T-helper 2 cell treated with Interferon-gamma antibody and Interleukin-4, amounts not matched to agents 100 ng/mL and 5 ng/mL, for 36 hours (primary cell): ENCODE measurements around the gene SPEF2. TPM values are rescaled to one million over a fixed set of nuclear protein-coding genes. Genes with fewer than 3 reads are reported as not detected.

ENCODE experiments used
- intact Hi-C: fragments of 100-400 bp; cut with micrococcal nuclease; formaldehyde crosslinking; loops from one replicate; pipeline ENCODE4 v1.15.1; 2023
- total RNA-seq: library from RNA; stranded (reverse); gene quantifications from 2 replicates; pipeline ENCODE4 v1.2.3, GENCODE V29; 2022

SPEF2 gene, protein sequence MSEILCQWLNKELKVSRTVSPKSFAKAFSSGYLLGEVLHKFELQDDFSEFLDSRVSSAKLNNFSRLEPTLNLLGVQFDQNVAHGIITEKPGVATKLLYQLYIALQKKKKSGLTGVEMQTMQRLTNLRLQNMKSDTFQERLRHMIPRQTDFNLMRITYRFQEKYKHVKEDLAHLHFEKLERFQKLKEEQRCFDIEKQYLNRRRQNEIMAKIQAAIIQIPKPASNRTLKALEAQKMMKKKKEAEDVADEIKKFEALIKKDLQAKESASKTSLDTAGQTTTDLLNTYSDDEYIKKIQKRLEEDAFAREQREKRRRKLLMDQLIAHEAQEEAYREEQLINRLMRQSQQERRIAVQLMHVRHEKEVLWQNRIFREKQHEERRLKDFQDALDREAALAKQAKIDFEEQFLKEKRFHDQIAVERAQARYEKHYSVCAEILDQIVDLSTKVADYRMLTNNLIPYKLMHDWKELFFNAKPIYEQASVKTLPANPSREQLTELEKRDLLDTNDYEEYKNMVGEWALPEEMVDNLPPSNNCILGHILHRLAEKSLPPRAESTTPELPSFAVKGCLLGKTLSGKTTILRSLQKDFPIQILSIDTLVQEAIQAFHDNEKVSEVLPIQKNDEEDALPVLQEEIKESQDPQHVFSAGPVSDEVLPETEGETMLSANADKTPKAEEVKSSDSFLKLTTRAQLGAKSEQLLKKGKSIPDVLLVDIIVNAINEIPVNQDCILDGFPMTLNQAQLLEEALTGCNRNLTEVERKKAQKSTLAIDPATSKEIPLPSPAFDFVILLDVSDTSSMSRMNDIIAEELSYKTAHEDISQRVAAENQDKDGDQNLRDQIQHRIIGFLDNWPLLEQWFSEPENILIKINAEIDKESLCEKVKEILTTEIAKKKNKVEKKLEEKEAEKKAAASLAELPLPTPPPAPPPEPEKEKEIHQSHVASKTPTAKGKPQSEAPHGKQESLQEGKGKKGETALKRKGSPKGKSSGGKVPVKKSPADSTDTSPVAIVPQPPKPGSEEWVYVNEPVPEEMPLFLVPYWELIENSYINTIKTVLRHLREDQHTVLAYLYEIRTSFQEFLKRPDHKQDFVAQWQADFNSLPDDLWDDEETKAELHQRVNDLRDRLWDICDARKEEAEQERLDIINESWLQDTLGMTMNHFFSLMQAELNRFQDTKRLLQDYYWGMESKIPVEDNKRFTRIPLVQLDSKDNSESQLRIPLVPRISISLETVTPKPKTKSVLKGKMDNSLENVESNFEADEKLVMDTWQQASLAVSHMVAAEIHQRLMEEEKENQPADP (N-terminal part only)
- 4.8 and 6.3 TPM in 2 replicates for total RNA-seq

DNA sequence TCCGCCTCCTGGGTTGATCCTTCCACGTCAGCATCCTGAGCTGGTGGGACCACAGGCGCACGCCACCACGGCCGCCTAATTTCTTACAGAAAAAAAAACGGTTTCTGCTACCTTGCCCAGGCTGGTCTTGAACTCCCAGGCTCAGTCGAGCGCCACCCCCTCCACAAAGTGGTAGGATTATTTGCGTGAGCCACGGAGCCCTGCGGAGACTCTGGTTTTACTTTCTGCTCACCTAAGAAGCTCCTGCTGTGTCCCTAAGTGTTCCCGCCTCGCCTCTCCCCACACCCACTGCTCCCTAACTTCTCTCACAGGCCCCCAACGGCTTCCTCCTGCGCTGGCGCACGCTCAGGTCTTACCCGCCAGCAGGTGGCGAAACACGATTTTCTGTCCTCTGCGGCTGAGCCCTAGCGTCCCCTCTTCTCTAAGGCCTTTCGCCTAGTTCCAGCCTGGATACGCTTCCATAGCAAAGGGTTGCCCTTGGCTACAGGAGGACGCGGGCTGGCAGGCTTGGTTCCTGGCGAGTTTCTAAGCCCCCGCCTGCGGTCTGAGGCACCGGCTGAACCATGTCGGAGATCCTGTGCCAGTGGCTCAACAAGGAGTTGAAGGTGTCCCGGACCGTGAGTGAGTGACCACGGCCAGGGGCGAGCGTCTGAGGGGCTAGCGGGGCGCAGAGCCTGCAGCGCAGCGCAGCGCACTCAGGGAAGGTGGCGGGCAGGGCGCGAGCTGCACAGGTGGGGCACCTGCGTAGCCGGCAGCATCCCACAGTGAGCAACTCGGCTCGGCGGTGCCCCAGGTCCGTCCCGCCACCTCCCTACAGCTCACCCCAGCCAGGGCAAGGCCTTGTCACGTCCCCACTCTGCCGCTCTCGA lies at the start of gene SPEF2:
Gene SPEF2 (plus strand): TSS at position 429 of the 869 bp plus-strand sequence. CDS start 135 bp downstream, at position 564.
- intact Hi-C loops = loop anchor here (1.0 to 5.0 kb wide), 6 partner anchors 35 to 309 kb away; partner anchors contain the start of gene IL7R

DNA sequence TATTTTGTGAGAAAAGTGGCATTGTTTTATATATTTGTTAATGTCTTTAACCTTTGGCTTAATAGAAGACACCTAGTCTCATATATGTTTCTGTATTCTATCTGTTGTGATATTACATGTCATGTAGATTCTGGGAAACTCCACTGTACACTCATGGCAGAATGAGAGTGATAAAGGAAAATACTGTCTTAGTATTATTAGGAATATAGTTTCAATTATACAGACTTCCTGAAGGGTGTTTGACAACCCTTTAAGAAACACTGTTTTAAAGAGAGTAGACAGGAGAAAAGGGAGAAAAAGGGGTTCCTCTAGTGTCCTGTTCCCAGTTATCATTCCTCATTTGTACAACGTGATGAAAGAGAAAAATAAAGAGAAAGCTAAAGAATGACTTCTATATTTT lies 42.1 kb upstream of the SPEF2 start:
- intact Hi-C loops = no loop called here

DNA sequence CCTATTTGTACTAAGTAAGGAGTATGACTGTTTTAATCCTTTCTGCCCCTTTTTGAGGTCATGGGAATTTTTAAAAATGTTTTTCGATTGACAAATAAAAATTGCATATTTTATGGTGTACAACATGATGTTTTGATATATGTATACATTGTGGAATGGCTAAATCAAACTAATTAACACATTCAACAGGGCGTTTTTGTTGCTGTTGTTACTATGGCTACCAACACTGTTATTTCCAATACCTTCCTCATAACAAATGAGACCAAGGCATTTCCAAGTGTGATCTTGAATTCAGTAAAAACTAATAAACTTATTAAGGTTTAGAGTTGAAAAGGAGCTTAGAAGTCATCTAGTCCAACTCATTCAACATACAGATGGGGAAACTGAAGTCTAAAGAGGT lies 30.2 kb upstream of the SPEF2 start:
- intact Hi-C loops = no loop called here

DNA sequence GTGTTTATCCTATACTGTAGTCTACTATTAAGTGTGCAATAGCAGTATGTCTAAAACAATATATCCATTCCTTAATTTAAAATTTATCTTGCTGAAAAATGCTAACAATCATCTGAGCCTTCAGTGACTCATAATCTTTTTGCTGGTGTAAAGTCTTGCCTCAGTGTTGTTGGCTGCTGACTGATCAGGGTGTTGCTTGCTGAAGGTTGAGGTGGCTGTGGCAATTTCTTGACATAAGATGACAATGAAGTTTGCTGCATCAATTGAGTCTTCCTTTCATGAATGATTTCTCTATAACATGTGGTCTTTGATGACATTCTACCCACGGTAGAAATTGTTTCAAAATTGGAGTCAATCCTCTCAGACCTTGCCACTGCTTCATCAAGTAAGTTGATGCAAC lies 24.3 kb upstream of the SPEF2 start:
- intact Hi-C loops = no loop called here

DNA sequence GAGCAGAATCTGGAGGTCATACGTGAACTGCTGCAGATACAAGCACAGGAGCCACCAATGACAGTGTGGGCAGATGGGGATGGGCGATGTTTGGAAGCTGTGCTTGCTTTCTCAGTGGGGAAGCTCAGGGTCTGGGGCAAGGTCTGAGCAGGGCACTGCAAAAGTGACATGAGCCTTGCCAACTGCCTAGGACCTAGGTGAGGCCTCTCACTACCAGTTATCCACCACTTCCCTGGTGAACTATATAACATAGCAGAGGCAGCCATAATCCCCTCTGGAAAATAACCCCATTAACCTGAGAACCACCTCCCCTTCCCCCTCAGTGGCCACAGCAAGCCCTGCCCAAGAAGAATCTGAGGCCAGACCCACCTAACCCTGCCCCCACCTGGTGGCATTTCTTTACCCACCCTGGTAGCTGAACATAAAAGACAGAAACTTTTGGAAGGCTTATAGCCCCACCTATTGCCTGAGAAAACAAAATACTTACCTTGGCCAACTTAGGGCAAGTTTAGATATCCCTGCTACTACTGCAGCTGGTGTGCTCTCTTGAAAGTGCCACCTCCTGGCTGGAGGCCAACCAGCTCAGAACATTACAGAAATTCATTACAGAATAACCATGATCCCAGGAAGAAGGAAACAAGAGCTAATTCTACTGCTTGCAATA lies 18.8 kb upstream of the SPEF2 start:
- intact Hi-C loops = no loop called here

DNA sequence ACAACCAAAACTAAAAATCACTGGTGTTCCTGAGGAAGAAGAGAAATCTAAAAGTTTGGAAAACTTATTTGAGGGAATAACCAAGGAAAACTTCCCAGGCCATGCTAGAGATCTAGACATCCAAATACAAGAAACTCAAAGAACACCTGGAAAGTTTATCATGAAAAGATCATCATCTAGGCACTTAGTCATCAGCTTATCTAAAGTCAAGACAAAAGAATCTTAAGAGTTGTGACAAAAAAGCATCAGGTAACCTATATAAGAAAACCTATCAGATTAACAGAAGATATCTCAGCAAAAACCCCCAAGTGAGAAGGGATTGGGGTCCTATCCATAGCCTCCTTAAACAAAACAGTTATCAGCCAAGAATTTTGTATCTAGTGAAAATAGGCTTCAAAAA lies 17.1 kb upstream of the SPEF2 start:
- intact Hi-C loops = no loop called here

DNA sequence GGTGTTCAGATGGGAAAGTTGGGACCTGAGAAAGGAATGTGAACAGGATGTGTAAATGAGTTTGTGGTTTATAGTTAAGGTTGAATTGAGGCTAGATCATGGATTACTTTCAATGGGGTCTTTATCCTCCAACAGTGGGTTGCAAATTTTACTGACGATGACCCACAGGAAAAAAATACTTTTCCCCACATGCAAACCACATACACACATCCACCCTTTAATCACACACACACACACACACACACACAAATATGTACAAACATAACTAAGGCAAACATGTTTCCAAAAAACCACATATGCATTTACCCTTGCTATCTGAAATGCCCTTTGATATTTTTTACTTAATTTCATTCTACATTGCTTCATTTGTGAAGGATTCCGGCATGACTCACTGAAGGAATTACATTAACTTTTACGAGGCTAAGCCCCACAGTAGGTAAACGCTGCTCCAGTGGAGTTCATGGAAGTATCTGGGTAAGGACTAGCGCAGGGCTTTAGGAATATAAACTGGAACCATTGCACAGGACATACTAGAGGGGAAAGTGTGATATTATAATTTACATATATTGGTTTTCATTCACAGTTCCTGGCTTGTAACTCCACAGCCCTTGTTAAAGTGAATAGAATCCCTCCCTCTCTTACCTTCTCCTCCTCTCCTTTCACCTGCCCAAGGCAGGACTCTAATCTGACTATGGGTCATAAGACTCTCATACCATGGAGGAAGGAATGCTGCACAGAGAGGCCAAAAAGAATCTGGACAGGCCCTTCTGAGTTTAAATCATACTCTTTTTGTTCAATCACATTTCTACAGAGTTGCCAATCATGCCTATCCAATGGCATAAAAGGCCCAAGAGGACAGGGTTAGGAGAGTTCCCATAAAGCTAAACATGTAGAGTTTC lies 8.5 kb upstream of the SPEF2 start:
- intact Hi-C loops = no loop called here

DNA sequence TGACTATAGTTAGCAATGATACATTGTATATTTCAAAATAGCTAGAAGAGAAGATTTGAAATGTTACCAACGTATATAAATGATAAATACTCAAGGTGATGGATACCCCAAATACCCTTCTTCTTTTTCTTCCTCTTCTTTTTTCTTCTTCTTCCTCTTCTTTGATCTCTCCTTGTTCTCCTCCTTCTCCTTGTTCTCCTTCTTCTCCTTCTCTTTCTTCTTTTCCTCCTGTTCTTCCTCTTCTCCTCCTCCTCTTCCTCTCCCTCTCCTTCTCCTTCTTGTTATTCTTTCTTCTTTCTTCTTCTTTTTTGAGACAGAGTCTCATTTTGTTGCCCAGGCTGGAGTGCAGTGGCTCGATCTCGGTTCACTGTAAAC lies 616 bp upstream of the SPEF2 start:
- intact Hi-C loops = loop anchor here (1.0 to 5.0 kb wide), 6 partner anchors 35 to 309 kb away; partner anchors contain the start of gene IL7R

DNA sequence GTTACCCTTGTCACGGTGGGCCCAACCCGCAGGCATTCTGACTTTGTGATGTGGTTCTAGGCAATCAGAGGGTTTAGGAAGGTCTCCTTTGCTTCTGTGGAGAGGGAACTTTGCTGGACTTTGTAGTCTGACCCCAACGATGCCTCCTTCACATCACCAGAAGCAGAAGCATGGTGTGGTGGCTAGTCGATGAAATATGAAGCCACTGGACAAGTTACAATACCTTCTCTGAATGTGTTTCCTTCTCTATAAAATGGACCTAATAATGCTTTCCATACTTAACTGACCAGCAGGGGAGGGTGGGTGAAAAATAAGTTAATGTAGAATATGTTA lies 607 bp downstream of the SPEF2 start:
- intact Hi-C loops = loop anchor here (5.0 kb wide), 5 partner anchors 34 to 239 kb away; partner anchors contain the start of gene IL7R

DNA sequence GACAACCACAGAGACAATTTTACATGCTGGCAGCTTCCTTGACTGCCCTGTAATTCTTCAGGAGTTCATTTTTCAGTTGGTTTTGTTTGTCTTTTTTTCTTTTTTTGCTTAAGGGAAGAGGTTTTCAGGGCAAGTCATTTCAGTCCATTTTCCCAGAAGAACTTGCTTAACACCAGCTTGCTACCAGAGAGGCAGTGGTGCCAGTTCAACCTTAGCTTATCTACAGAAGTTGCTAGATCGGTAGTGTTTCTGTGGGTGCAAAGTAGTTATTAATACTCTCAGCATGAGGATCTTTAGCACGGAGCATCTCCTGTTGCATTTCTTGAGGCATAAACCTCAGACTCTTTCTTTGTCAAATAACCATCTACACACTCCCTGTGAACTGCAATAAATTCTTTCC lies 1.1 kb downstream of the SPEF2 start:
- intact Hi-C loops = loop anchor here (5.0 kb wide), 5 partner anchors 34 to 239 kb away; partner anchors contain the start of gene IL7R

DNA sequence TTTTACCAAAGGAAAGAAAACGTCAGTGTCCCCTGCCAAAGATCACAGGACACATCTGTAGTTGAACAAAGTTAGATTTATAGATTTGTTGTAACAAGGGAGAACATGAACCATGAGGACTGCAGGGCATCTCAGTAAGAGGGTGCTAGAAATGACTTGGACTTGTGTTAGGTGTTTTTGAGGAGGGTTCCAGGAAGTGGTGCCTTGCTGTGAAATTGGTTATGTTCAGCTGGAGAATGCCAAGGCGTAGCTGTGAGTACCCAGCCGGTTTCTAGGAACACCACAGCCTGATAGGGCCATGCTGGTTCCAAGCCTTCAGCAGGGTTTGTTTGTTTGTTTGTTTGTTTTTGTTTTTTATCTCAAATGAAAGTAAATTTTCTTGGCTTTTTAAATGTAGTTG lies 5.3 kb downstream of the SPEF2 start:
- intact Hi-C loops = no loop called here

DNA sequence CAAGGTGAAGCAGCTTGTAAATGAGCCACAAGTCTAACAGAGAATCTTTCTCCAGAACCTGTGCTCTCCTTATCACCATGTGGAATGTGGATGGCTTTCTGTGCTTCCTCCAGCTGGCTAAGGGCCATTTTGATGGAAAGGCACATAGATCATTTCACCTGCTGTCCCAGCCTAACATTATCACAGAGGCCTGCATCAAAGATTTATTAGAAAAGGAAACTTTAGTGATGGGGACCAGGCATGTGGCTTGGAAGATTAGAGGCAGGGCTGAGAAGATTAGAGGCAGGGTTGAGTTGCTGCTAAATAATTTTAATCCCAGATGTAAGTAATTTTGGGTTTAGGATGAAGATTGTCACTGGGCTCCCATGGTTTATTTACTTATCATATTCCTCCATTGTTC lies 6.3 kb downstream of the SPEF2 start:
- intact Hi-C loops = no loop called here

DNA sequence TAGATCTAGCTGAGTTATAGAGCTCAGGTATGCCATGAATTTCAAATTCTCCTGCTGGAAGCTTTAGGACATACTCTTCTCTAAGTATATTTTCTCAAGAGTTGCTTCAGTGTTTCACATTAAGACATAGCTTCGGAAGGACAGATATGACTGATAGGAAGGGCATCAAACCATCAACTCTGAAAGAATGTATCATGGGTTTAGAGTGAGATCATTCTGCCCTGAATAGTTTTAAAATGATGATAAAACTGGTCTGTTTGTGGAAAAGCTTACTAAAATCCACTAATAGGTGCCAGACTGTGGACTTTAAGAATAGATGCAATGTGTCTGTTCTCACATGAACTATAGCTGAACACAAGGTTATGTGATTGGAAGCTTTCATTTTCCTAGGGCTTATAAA lies 8.4 kb downstream of the SPEF2 start:
- intact Hi-C loops = no loop called here

DNA sequence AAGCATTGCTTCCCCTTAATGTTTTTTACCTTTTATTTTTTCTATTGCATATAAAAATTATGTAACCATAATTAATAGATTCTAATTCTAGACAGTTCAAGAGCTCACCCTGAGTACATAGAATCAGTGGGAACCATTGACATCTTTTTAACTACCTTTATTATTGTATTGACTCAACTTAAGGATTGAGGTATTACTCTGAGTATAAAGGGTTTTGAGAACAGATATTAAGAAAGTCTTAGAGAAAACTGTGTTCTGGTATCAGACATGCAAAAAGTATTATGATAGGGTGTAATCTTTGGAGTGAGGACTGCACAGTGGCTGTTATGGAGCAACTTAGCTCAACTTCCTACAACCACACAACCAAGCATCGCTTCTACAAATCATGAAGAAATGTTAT lies 8.9 kb downstream of the SPEF2 start:
- intact Hi-C loops = no loop called here

DNA sequence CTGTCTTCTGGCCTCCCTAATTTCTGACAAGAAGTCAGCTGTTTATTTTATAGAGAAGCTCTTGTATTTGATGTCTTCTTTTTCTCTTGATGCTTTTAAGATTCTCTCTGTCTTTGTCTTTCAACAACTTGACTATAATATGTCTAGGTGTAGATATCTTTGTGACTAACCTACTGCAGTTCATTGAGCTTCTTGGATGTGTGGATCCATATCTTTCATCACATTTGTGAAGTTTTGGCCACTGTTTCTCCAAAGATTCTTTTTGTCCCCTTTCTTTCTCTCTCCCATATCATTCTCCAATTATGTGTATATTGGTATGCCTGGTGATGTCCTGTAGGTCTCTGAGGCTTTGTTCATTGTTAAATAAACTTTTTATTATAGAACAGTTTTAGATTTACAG lies 16.7 kb downstream of the SPEF2 start:
- intact Hi-C loops = no loop called here

DNA sequence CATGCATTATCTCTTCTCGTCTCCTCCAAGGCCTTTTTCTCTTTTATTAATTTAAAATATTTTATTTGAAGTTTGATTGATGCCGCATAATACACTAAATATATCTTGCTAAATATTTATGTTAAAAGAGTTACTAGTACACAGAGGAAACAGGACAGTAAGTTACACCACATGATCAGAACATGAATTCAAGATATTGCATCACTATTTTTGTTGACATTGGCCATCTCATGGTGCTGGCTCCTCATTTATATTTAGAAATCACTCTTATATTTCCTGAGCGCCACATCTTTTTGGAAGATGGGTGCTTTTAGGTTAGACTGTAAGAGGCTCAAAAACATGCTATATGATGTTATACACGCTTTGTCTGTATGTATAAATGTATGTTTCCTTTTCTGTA lies 23.0 kb downstream of the SPEF2 start:
- intact Hi-C loops = no loop called here

DNA sequence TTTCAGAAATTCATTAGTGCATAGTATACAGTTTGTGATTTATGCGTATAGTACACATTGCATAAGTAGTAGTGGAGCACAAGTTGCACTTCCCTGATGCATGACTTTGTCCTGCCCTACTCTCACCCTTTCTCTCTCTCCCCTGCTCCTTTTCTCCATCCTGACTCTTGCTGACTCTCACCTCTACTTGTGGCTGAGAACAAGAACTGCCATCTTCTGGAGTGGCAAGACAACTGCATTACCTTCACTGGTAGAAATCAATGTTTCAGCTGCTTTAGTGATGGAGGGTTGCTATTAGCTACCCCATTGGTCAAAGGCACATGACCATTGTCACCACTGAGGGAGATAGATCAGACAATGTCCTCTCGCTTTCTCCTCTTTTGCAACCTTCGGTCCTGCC lies 26.9 kb downstream of the SPEF2 start:
- intact Hi-C loops = no loop called here

DNA sequence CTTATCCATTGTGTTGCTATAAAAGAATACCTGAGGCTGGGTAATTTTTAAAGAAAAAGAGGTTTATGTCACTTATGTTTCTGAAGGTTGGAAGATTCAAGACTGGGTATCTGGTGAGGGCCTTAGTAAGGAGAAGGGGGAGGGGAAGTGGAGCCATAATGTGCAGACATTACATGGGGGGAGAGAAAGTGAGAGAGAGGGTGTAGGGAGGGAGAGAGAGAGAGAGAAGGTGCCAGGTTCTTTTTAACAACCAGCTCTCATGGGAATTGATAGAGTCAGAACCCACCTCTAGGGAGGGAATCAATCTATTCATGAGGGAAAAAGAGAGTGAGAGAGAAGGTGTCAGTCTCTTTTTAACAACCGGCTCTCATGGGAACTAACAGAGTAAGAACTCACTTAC lies 29.5 kb downstream of the SPEF2 start:
- intact Hi-C loops = no loop called here

DNA sequence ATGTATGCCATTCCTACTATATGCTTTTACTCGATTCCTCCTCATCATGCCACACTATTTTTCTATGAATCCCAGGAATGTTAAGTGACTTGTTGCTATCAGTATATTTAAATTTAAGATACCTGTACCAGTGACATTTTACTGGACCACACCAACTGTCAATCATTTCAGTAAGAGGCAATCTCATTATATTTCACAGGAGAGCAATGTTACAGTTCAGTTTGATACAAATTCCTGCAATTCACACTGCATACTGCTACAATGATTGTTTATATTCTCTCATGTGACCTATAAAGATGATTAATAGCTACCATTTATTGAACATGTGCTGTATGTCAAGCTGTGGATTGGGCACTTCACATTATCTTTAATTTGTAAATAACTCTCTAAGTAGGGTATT lies 30.0 kb downstream of the SPEF2 start:
- intact Hi-C loops = no loop called here
